ENCODE data around the gene FOXC1. TPM values are rescaled to one million over a fixed set of nuclear protein-coding genes. Genes with fewer than 3 reads are reported as not detected.

Gene FOXC1
- total and polyA plus RNA-seq, 2 donors (not counting 1 experiment from before 2014, with no cell fraction given) = 0.04 to 0.52 TPM

DNA sequence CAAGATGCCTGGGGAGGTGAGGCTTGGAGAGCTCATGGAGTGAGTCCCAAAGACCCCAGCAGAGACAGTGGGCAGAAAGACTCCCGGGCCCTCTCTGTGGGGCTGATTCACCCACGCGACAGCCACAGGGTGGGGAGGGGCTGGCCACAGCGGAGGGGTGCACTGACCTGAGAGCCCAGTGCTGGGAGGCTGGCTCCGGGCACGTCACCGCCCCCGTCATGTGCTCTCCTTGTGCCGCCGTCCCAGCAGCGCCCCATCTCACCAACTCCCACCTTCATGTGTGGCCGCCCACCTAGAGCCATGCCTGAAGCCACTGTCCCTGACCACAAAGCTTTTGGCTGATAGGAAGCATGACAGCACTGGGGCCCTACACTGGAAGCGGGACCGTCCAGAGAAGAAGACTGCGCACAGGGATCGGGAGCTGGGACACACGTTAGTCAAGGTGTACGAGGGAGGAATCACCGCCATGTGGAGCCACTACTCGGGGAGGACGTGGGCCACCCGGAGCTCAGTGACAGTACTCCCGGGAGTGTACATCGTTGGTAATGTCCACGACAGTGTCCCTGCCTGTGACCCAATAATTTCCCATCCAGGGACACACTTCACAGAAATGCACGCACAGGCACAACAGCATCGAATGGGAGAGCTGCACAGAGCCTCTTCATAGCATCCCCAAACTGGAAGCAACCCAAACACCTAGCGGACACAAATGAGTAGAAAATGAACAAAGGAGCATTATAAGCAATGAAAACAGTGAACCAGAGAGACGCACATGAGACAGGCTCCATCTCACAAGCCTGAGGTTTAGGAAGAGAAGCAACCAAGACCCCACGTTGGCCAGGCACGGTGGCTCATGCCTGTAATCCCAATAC is 28.4 kb upstream of the FOXC1 start:
- H3K4me1 Mint-ChIP-seq = peaks cover 4% of the 10 kb centered on the region
- POLR2A ChIA-PET = no interaction called here
- no peaks in the 10 kb centered on the region for H4K20me1 ChIP-seq (ENCODE audit: control insufficient read depth, insufficient read depth, low read length, poor library complexity, severe bottlenecking)

More for the DNA sequence above, 28.4 kb upstream of the FOXC1 start:
- ATAC-seq (ENCODE audit: low read depth) (no peak), DNase-seq (no peak)
- Histone ChIP-seq H3K9me3 (ENCODE audit: control extremely low read depth in 1 of 3, control insufficient read depth in 2 of 3, insufficient read depth in 1 of 3, low read length in 2 of 3) (no peaks in the 10 kb centered on the region), H3K4me2 (replicated peaks; ENCODE audit: low read depth, low read length, poor library complexity, severe bottlenecking) (no peak overlapping the region), H3K27ac (ENCODE audit: low read length in 2 of 2) (no peak overlapping the region), H3K27me3 (replicated peaks in 1 of 4; ENCODE audit: control extremely low read depth in 1 of 4, control insufficient read depth in 3 of 4, insufficient read depth in 4 of 4, low read length in 3 of 4) (peaks cover 0 to 3% (median 1%) of the 10 kb centered on the region in 4 experiments), H2AFZ (ENCODE audit: insufficient read depth, low read depth, low read length, poor library complexity, severe bottlenecking) (no peak overlapping the region), H3K79me2 (ENCODE audit: control insufficient read depth, insufficient read depth, low read length) (no peaks in the 10 kb centered on the region), H3K4me3 (ENCODE audit: control extremely low read depth in 1 of 5, extremely low read depth in 1 of 5, insufficient read depth in 1 of 5, low read depth in 2 of 5, low read length in 4 of 5) (no peak overlapping the region), H3K9ac (ENCODE audit: low read length) (no peak overlapping the region), H3K4me1 (ENCODE audit: control insufficient read depth in 2 of 2, insufficient read depth in 2 of 2, low read length in 2 of 2) (peaks cover 0 to 2% of the 10 kb centered on the region in 2 donors), H3K36me3 (replicated peaks in 1 of 2; ENCODE audit: control extremely low read depth in 1 of 2, control insufficient read depth in 1 of 2, extremely low read depth in 1 of 2, insufficient read depth in 2 of 2, low read length in 1 of 2) (no peaks in the 10 kb centered on the region)
- CTCF ChIA-PET = no interaction called here
- no peak overlapping the region for H3K27ac Mint-ChIP-seq
- H3K9me3 Mint-ChIP-seq (ENCODE audit: insufficient read depth) = no peaks in the 10 kb centered on the region
- 94% methylated on average over 28 of the region's 31 CpGs for WGBS (ENCODE audit: insufficient coverage)
- intact Hi-C loops (cut with micrococcal nuclease) = no loop called here
- TF ChIP-seq EZH2 (IDR thresholded peaks at IDR 0.05; ENCODE audit: borderline replicate concordance, insufficient read depth, low read depth, low read length, poor library complexity, severe bottlenecking) = no peak
- TF ChIP-seq CTCF (IDR thresholded peaks at IDR 0.05) = no peak
- peaks cover 20% of the 10 kb centered on the region for H3K27me3 Mint-ChIP-seq
- no peak overlapping the region for H3K4me3 Mint-ChIP-seq

Measured in B cell (primary cell).